Middle frontal gyrus (tissue), 1 donor: Measurements from ENCODE around the gene CLIC3.
"Not testable (repeated sequence)": the region's sequence is repeated elsewhere in the genome, so short reads cannot be mapped to it uniquely, and the experiment has no call there.

Experiments used
- DNase-seq: peaks from one replicate; pipeline ENCODE4 v3.0.0-alpha.2; 2015; ENCODE audit warnings: low spot score; ENCODE audit errors: extremely low spot score

The CLIC3 gene

GRCh38 chr9:136996361-136997292, at the start of gene CLIC3:
Gene CLIC3 (minus strand): TSS chr9:136996568. CDS start chr9:136996543, 25 bp downstream.
- no peak for DNase-seq

- no peak for DNase-seq
Measured at GRCh38 chr9:137045294-137046087, 49.1 kb upstream of the CLIC3 start.

GRCh38 chr9:137044502-137045177, 48.3 kb upstream of the CLIC3 start:
- DNase-seq = no peak

GRCh38 chr9:137044037-137044436, 47.7 kb upstream of the CLIC3 start:
- DNase-seq = no peak

- no peak for DNase-seq
Measured at GRCh38 chr9:137042751-137043727, 46.7 kb upstream of the CLIC3 start.

GRCh38 chr9:137041124-137041523, 44.8 kb upstream of the CLIC3 start:
- DNase-seq = no peak

GRCh38 chr9:137040568-137040967, 44.2 kb upstream of the CLIC3 start:
- no peak for DNase-seq

- DNase-seq = no peak
Measured at GRCh38 chr9:137039611-137040366, 43.4 kb upstream of the CLIC3 start.

GRCh38 chr9:137038916-137039315, 42.5 kb upstream of the CLIC3 start:
- no peak for DNase-seq

- no peak for DNase-seq
Measured at GRCh38 chr9:137037483-137037882, 41.1 kb upstream of the CLIC3 start.

- no peak for DNase-seq
Measured at GRCh38 chr9:137037035-137037434, 40.7 kb upstream of the CLIC3 start.

GRCh38 chr9:137035937-137036336, 39.6 kb upstream of the CLIC3 start:
- DNase-seq = no peak

- DNase-seq = no peak
Measured at GRCh38 chr9:137035507-137035834, 39.1 kb upstream of the CLIC3 start.

- peak; percentile 83 for DNase-seq
Measured at GRCh38 chr9:137034709-137035506, 38.5 kb upstream of the CLIC3 start.

- DNase-seq = no peak
Measured at GRCh38 chr9:137034039-137034708, 37.8 kb upstream of the CLIC3 start.

GRCh38 chr9:137033481-137033880, 37.1 kb upstream of the CLIC3 start:
- DNase-seq = not testable (repeated sequence)

- no peak for DNase-seq
Measured at GRCh38 chr9:137032858-137033257, 36.5 kb upstream of the CLIC3 start.

- DNase-seq = no peak
Measured at GRCh38 chr9:137031904-137032640, 35.7 kb upstream of the CLIC3 start, which contains the start of gene FUT7. Gene FUT7 (minus strand): TSS chr9:137032088. CDS start chr9:137031991, 97 bp downstream.
